Coronary artery (tissue), 2 donors: ENCODE measurements around the gene SAC3D1.
"Not testable (repeated sequence)": the region's sequence is repeated elsewhere in the genome, so short reads cannot be mapped to it uniquely, and the experiment has no call there.

Source experiments
- DNase-seq: peaks from one replicate; pipeline ENCODE4 v3.0.0-alpha.2; 2017; ENCODE audit warnings: low spot score
- H3K27ac ChIP-seq, 2 donors: fragments of 200-600 bp; sonication (generic); one replicate each; pipeline ENCODE4 v1.5.1; 2016 to 2019
- H3K4me3 ChIP-seq: fragments of 200-600 bp; sonication (generic); 2 replicates; pipeline ENCODE4 v1.5.1; 2016; ENCODE audit warnings: mild to moderate bottlenecking, moderate library complexity
- TF ChIP-seq, protein P1 (sequence below): fragments of 200-600 bp; sonication (generic); IDR thresholded peaks from one replicate; pipeline ENCODE4 v1.5.1; 2019; ENCODE audit warnings: antibody characterized with exemption

Gene SAC3D1

DNA sequence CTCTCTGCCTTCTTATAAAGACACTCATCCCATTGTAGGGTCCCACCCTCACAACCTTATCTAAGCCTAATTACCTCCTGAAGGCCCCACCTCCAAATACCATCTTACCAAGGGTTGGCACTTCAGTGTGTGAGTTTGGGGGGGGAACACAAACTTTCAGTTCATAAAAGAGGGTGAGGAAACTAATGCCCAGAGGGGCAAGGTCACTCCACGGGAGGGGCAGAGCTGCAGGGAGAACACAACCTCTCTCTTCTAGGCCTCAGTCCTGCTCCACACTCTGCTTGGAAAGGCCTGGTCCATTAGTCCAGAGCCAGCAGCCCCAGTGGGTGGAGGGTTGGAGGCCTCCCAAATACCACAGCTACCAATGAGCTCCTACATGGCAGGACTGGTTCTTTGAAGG is 41.5 kb upstream of the SAC3D1 start:
- no peak for DNase-seq
- Histone ChIP-seq H3K27ac (no peak overlapping the region), H3K4me3 (no peak overlapping the region)
- TF ChIP-seq, protein P1, sequence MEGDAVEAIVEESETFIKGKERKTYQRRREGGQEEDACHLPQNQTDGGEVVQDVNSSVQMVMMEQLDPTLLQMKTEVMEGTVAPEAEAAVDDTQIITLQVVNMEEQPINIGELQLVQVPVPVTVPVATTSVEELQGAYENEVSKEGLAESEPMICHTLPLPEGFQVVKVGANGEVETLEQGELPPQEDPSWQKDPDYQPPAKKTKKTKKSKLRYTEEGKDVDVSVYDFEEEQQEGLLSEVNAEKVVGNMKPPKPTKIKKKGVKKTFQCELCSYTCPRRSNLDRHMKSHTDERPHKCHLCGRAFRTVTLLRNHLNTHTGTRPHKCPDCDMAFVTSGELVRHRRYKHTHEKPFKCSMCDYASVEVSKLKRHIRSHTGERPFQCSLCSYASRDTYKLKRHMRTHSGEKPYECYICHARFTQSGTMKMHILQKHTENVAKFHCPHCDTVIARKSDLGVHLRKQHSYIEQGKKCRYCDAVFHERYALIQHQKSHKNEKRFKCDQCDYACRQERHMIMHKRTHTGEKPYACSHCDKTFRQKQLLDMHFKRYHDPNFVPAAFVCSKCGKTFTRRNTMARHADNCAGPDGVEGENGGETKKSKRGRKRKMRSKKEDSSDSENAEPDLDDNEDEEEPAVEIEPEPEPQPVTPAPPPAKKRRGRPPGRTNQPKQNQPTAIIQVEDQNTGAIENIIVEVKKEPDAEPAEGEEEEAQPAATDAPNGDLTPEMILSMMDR = no peak

DNA sequence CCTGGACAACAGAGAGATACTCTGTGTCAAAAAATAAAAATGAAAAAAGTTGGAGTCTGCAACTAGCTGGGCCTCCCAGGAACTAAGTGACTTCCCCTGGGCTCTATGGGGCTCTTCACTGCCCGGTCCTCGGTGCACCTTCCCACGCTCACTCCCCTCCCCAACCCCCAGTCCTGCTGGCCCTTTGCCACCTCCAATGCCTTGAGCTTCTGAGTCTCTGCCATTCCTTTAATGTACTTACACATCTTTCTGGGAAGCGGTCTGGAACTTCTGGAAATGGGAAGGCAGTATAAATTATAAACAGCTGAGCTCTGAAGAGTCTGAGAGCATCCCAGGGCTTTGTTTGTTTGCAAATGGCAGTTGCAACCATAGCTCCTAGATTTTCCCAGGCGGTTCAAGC is 38.3 kb upstream of the SAC3D1 start:
- H3K27ac ChIP-seq = no peak overlapping the region
- DNase-seq = no peak
- TF ChIP-seq, protein P1 = no peak
- H3K4me3 ChIP-seq = no peak overlapping the region

DNA sequence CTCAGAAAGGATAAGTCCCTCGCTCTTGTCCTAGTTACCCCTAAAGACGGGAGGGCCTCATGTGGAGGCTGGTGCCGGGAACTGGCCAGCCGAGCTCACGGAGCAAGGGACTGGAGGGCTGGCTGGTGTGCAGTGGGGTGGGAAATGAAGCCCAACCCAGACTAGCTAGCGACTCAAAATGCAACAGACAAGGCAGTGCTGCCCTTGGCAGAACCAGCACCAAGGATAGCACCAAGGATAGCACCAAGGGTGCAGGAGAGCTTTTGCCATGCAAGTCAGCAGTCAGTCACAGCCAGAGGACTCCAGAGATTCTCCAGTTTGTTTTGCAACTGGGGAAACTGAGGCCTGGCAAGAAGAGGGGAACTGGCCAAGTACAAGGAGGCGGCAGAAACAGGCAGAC is 37.7 kb upstream of the SAC3D1 start:
- TF ChIP-seq, protein P1 = no peak
- DNase-seq = no peak
- Histone ChIP-seq H3K4me3 (no peak overlapping the region), H3K27ac (no peak overlapping the region)

DNA sequence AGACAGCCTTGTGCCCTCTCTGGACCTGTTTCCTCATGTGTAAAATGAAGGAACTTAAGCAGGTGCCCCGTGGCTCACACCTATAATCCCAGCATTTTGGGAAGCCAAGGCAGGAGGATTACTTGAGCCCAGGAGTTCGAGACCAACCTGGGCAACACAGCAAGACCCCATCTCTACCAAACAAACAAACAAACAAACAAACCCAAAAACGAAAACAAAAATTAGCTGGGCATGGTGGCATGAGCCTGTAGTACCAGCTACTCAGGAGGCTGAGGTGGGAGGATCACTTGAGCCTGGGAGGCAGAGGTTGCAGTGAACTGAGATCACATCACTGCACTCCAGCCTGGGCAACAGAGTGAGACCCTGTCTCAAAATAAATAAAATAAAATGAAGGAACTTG is 37.0 kb upstream of the SAC3D1 start:
- H3K4me3 ChIP-seq, H3K27ac ChIP-seq, DNase-seq: not testable (repeated sequence)

DNA sequence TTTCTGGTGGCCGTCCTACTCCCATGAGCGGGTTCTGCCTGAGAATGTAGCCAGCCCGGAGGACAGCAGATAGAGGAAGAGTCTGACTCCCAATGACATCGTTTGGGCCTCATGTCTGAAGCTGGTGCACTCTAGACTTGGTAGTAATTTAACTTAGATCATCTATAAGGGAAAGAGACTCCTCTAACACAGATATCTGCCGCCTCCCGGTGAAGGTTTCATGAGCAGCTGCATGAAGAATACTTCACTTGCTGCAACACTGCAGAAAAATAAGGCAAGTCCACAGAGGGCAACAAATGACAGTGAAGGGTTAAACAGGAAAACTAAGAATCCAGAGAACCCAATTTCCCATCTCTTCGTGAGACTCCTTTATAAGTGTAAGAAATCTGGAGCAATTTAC is 33.0 kb upstream of the SAC3D1 start:
- Histone ChIP-seq H3K4me3 (no peak overlapping the region), H3K27ac (no peak overlapping the region)
- no peak for DNase-seq
- TF ChIP-seq, protein P1 = no peak

DNA sequence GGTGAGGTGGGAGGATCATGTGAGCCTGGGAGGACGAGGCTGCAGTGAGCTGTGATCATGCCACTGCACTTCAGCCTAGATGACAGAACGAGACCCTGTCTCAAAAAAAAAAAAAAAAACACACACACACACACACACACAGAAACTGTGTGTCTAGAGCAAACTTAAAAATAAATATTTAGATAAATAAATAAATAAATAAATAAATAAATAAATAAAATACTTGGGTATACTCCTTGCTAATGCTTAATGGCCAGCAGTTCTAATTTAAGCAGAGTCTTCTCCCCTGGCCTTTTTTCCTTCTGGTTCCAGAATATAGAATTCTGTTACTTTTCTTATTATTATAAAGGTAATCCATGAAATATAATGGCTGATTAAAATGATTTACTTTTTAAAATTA is 32.1 kb upstream of the SAC3D1 start:
- Histone ChIP-seq H3K27ac (no peak overlapping the region), H3K4me3 (no peak overlapping the region)
- no peak for DNase-seq
- TF ChIP-seq, protein P1 = no peak

DNA sequence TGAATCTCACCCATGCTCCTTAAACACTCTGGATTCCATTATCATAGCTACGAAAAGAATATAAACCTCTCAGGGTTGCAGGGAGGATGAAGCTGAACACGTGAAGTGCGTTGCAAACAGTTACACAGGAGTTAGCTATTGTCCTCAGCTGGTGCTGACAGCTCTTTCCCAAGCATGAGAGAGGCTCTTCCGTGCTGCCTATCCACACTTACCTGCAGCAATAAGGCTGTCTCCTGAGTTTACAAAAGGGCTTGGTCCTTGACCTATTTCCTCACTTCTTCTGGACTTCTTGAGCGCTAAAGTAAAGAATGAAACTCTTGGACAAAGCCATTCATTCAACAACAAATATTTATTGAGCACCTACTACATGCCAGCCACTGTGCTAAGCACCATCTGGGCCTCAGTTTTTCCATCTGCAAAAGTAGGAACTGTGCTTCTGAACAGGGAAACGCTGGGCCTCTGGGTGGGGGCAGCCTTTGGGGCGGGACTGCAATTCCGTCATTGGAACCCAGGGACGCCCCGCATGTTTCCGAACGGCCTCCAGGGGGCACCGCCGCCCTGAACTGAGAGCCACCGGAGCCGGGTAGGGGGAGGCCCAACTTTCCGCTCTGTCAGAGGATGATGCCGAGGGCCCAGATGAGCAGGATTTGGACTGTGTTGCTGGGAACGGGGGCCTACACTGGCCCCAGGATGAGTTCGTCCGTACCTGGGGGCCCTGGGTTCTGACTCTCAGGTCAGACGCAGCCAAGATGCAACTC is 27.7 kb upstream of the SAC3D1 start:
- peak overlapping the region; percentile 84 for H3K4me3 ChIP-seq
- H3K27ac ChIP-seq = peak overlapping the region; percentile 96 to 98
- DNase-seq = peak; percentile 95
- TF ChIP-seq, protein P1 = peak; percentile 81
